Activated CD4-positive, alpha-beta T cell treated with anti-CD3 and anti-CD28 coated beads, Interleukin-2, amount 50 U/mL, for 4 hours (primary cell): ENCODE data around the gene A1BG.
A peak's percentile ranks its signal among the peaks of the same experiment; 100 is the strongest.
"Not testable (repeated sequence)": the region's sequence is repeated elsewhere in the genome, so short reads cannot be mapped to it uniquely, and the experiment has no call there.

Experiments
- DNase-seq, 2 experiments: peaks; one replicate each; pipeline ENCODE4 v3.0.0-alpha.2; 2020

Gene A1BG

GRCh38 chr19:58356766-58357480 lies 3.6 kb upstream of the A1BG start:
- no peak for DNase-seq

GRCh38 chr19:58355908-58356765 lies 2.8 kb upstream of the A1BG start:
- peak in 1 of 2 experiments; percentile 13 for DNase-seq

- DNase-seq: no peak
Observed at GRCh38 chr19:58355215-58355796, 2.0 kb upstream of the A1BG start.

GRCh38 chr19:58354478-58355030 lies 1.3 kb upstream of the A1BG start:
- DNase-seq: no peak

DNA sequence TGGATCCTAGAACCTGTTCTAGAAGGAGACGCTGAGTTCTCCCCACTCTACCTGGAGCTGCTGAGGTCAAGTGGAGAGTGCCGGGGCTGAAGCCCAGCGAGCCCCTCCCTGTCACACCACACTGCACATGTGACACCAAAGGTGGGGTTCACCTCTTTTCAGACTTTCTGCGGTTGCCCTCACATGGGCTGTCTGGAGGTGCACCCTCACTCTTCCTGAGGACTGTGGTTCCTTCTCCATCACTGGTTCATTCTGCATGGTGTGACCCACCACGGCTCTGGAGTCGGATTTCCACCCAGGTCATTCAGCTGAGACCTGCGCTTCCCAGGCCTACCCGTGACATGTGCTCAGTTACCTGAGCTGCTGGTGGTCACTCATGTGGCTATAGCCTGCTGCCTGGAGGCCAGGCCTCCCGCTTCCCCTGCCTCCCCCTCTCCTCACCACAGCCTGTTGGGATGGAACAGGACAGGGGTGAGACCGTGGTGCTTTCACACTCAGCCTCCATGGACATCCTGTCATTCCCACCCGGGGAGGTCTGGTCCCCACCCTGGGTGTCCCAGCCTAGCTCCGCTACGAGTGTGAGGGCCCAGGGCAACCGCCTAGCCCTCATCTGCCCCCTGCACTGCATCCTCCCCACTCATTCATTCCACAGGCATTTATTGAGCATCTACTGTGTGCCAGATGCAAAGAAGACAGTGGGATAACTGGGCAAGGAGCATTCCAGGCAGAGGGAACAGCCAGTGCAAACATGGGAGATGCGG lies 605 bp upstream of the A1BG start:
- DNase-seq: no peak

DNA sequence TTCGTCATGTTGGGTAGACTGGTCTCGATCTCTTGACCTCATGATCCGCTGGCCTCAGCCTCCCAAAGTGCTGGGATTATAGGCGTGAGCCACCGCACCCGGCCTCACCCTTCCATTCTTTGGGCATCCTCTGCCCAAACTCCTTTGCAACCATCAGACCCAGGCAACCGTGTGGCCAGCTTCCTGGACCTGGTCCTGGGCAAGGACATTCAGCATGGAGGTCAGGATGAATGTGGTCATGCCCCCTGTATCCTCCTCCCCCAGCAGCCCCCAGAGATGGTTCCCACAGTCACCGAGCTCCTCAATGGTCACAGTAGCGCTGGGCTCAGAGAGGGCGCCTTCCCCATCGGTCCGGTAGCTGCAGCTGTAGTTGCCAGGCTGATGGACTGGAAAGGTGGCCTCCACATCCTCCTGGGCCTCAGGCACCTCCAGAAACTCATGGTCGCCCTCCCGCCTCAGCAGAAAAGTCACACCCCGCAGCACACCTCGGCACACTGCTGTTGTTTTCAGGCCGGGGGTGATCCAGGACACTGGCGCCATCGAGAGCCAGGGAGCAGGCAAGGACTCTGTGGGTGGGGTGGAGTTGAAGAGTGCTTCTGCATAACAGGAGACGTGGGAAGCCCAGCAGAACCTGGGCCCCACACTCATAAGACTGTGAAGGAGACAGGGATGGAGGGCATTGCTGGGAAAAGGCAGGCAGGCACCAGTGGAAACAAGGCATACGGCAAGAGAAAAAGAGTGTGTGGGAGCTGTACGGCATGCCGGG lies 1.1 kb downstream of the A1BG start:
- no peak for DNase-seq

GRCh38 chr19:58351558-58351878 lies 1.8 kb downstream of the A1BG start:
- DNase-seq: no peak

- no peak for DNase-seq
Observed at GRCh38 chr19:58350871-58351557, 2.3 kb downstream of the A1BG start.

DNA sequence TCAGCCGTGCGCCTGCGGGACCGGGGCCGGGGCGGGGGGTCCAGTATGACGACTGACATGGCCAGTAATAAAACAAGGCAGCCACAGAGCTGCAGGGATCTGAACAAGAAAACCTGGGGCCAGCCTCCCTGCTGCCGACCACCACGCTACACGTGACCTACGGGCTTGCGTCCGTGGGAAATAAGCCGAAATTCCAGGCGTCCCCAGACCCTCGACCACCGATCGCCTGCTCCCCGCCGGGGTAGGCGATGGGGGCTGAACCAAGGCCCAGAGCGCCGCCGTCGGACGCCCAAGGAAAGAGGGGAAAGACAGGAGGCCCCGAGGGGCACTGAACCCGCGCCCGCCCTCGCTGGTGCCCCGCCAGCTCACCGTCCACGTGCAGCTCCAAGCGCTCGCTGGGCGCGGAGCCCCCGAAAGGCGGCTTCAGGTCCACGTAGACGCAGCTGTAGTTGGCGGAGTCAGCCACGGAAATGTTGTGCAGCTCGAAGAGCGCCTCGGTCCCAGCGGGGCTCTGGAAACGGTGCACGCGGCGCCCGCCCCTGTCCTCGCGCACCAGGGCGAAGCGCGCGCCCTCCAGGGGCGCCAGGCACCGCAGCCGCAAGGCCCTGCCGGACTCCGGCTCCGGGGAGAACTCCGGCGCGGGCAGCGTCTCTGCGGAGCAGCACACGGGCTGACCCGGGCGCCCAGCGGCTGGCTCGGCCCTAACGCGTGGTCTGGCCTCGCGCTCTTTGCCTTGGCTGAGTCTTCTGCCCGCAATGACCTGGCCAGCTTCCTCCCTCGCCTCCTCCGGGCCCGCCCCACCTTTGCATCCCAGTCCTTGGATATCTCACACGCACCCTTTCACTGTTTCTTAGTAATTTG lies 3.1 kb downstream of the A1BG start:
- no peak for DNase-seq

DNA sequence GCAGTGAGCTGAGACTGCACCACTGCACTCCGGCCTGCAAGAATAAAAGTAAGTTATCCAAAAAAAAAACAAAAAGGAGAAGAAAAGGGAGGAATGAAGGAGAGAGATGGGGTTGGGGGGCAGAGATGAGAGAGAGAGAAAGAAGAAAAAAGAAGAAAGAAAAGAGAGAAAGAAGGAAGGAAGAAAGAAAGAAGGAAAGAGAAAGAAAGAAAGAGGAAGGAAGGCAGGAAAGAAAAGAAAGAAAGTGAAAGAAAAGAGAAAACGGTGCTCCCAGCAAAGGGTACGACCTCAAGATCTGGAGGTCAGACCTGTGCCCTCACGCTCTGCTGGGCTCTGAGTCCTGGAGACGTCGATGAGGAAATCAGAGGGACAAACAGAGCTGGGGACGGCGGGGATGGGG lies 3.7 kb downstream of the A1BG start:
- DNase-seq: no peak

DNA sequence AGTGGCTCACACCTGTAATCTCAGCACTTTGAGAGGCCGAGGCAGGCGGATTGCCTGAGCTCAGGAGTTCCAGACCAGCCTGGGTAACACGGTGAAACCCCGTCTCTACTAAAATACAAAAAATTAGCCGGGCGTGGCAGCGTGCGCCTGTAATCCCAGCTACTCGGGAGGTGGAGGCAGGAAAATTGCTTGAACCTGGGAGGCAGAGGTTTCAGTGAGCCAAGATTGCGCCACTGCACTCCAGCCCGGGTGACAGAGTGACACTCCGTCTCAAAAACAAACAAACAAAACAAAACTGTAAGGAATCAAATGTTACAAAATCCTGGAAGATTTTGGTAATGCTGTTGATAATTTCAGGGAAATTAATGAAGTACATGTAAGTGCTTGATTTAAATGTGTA lies 5.2 kb downstream of the A1BG start:
- not testable (repeated sequence) for DNase-seq

DNA sequence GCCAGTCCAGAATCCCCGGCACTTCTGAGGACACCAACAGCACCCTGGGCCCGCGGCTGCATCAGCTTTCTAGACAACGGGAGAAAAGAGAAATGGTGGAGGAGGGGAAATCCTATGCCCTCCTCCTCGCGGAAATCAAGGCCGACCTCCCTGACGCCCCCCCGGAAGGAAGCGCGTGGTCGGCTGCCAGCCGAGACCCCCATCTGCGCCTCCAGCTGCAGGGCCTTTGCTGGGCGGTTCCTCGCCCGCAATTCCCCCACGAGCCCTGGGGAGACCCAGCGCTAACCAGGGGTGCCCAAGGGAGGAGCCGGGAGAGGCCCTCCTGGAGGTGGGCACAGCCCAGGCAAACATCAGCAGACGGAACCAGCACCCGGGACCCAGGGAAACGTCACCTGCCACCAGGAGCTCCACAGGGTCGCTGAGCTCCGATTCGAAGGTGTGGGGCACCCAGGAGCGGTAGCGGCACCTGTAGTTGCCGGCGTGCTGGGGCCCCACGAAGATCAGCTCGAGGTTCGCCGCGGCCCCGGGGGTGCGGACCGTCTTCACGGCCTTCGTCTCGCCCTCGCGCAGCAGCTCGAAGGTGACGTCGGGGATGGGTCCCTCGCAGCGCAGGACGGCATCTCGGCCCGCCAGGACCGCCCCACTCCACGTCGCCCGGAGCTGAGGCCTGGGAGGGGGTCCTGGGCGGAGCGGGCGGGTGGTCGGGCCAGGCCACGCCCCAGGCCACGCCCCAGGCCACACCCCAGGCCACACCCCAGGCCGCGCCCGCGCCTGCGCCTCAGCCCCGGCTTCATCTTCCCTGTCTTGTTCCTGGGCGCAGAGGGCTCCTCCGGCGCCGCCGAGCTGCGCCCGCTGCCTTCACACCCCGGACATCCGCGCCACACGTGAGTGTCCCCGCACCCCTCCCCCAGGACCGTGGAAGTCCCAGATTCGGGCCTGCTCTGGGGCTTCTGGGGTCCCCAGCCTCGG lies 6.0 kb downstream of the A1BG start:
- DNase-seq: peak; percentile 32 to 35

- DNase-seq: no peak
Observed at GRCh38 chr19:58345558-58345957, 7.7 kb downstream of the A1BG start.

DNA sequence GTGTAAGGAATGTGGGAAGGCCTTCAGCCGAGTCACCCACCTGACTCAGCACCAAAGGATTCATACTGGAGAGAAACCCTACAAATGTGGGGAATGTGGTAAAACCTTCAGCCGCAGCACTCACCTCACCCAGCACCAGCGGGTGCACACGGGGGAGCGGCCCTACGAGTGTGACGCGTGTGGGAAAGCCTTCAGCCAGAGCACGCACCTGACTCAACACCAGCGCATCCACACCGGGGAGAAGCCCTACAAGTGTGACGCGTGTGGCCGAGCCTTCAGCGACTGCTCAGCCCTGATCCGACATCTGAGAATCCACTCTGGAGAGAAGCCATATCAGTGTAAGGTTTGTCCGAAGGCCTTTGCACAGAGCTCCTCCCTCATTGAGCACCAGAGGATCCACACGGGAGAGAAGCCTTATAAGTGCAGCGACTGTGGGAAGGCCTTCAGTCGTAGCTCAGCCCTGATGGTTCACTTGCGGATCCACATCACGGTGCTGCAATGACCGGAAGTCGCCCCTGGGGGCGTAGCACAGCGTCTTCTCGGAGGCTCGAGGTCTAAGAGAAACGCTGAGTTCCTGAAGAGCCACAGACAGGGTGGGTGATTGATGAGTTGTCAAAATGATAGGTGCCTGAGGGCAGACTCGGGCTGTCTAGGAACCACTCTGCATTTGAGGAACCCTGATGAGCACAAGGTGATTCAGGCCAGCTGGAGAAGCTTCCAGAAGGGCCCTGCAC lies 14.3 kb downstream of the A1BG start:
- no peak for DNase-seq

- no peak for DNase-seq
Observed at GRCh38 chr19:58338336-58338735, 15.0 kb downstream of the A1BG start.

- no peak for DNase-seq
Observed at GRCh38 chr19:58336820-58337219, 16.5 kb downstream of the A1BG start.

DNA sequence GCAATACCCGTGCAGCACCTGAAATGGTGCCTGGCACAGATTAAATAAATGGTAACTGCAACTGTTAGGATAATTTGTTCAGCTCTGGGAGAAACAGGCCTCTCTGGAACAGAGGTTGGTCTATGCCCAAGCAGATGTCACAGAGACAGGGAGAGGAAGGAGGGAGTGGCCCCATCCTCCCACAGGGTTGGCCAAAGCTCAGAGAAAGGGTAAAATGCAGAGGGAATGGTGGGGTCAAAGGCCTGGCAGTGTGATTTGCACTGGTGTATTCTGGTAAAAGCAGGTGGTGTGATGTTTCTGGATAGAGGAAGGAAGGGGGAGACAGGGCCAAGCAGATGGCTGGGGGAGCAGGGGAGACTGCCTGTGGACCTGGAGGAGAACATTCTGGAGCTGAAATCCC lies 17.1 kb downstream of the A1BG start:
- DNase-seq: no peak

GRCh38 chr19:58335630-58336029 lies 17.7 kb downstream of the A1BG start:
- no peak for DNase-seq
